Suprapubic skin (tissue), 2 donors: ENCODE measurements around the gene KRT33A.

ENCODE experiments used
- EP300 ChIP-seq: sonication (generic); formaldehyde crosslinking; IDR thresholded peaks from one replicate; pipeline ENCODE4 v1.6.1; 2017; ENCODE audit warnings: antibody characterized with exemption
- POLR2A ChIP-seq, 2 donors: fragments of 450-650 bp; IDR thresholded peaks; one replicate each; pipeline ENCODE4 v1.6.1; 2017; ENCODE audit warnings: antibody characterized with exemption in 2 of 2, mild to moderate bottlenecking in 2 of 2, moderate library complexity in 2 of 2

DNA sequence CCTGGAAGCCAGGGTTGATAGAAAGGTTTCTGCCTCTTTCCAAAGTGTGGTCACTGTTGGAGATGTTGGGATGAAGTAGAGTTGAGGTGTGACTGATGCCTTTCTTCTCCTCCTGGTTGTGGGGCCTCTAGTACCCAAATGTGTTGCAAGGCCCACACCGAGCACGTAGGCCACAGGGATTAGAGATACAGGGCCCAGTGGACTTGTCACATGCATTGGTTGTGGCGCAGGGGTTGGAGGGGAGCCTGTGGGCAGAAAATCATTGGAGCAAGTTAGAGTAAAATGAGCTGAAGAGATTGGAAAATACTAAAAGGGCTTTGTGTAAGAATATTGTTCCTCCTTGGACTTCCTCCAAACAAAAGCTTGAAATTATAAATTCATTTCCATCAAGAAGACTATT, 4.6 kb downstream of the KRT33A start:
- TF ChIP-seq EP300 (no peak), POLR2A (IDR thresholded peaks at IDR 0.05) (no peak)
